Measurements from ENCODE around the gene RASL11B.

The RASL11B gene

DNA sequence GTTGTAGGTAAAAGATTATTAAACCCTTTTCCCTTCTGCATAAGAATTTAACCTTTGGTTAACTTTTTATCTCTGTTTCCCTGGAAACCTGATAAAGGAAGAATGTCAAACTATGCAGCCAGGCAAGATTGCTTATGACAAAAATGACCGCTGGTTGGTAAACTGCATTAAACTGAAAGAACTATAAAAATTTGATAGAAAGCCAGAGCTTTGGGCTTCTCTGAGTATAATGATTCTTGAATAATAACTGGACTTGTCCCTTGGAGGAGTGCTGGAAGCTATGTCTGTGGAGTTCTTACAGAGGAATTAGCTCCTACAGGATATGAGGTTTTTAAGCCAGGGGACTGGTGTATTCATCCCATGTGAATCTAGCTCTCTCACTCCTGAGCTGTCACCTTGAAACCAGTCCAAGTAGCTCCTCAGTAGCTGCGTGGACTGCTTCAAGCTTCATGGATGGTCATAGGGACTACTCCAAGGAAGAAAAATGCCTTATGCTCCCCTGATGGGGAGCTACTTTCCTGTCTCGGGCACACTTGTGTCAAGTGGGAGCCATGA lies 52.0 kb downstream of the RASL11B start:
- no peak for DNase-seq (ENCODE audit: low spot score)

GRCh38 chr4:52915191-52915590 lies 53.1 kb downstream of the RASL11B start:
- no peak for DNase-seq (ENCODE audit: low spot score)

GRCh38 chr4:52915730-52916300 lies 53.7 kb downstream of the RASL11B start:
- no peak for DNase-seq (ENCODE audit: low spot score)

All from hematopoietic multipotent progenitor cell treated with erythropoietin and hydrocortisone succinate and interleukin-3 and kit ligand, for 17 days (in vitro differentiated cells).